Endothelial cell of umbilical vein (primary cell): Measurements from ENCODE around the gene SRSF6. TPM values are rescaled to one million over a fixed set of nuclear protein-coding genes. Genes with fewer than 3 reads are reported as not detected.

Experiments
- BruUV-seq: library from RNA; stranded (reverse); fragments of 400-500 nt; replicated peaks from 2 replicates; lab custom pipeline; 2021; lab: Mats Ljungman, UMichigan
- CTCF ChIA-PET: fragments of 300-600, 350-600 bp; sonication (Branson Sonifier 250); formaldehyde crosslinking; loops from one replicate; lab custom pipeline; 2021; ENCODE audit warnings: antibody characterized with exemption, inconsistent platforms; lab: Charles Lee
- POLR2A ChIA-PET: fragments of 300-600, 350-600 bp; sonication (Branson Sonifier 250); formaldehyde crosslinking; loops from one replicate; lab custom pipeline; 2021; ENCODE audit warnings: antibody characterized with exemption, inconsistent platforms; lab: Charles Lee
- DNase-seq: peaks from one replicate; pipeline ENCODE4 v3.0.0-alpha.2; 2011; ENCODE audit warnings: low read depth, low spot score
- FAIRE-seq: peaks from 2 replicates; lab custom pipeline; 2011; peaks lifted over from hg19 to GRCh38; lab: Jason Lieb, UNC
- H2AFZ ChIP-seq: 2 replicates; pipeline ENCODE4 v1.6.0; 2012; ENCODE audit warnings: low read depth, low read length, control low read depth, inconsistent platforms
- H3K27ac ChIP-seq: 2 replicates; pipeline ENCODE4 v1.5.1; 2011; ENCODE audit warnings: low read depth, mild to moderate bottlenecking, control low read depth, low read length, moderate library complexity; ENCODE audit not compliant: insufficient read depth
- H3K27me3 ChIP-seq, 2 experiments: 2 replicates each; pipeline versions ENCODE4 v1.6.0 to v1.6.1; 2011; ENCODE audit warnings: low read length in 2 of 2, mixed read lengths in 1 of 2; ENCODE audit not compliant: control insufficient read depth in 2 of 2, insufficient read depth in 2 of 2
- H3K36me3 ChIP-seq, 2 experiments: 2 replicates in 1 of 2; 3 replicates in 1 of 2; pipeline ENCODE4 v1.5.1; 2011; ENCODE audit warnings: low read length in 2 of 2, mild to moderate bottlenecking in 1 of 2, moderate library complexity in 1 of 2; ENCODE audit not compliant: control insufficient read depth in 2 of 2, insufficient read depth in 2 of 2; ENCODE audit errors: extremely low read depth in 1 of 2
- H3K4me1 ChIP-seq: 3 replicates; pipeline ENCODE4 v1.5.1; 2011; ENCODE audit warnings: mild to moderate bottlenecking, low read length; ENCODE audit not compliant: control insufficient read depth, insufficient read depth; ENCODE audit errors: extremely low read depth
- H3K4me2 ChIP-seq: 2 replicates; pipeline ENCODE4 v1.6.1; 2011; ENCODE audit warnings: low read length, control low read depth, mixed read lengths; ENCODE audit not compliant: insufficient read depth
- H3K4me3 ChIP-seq, 3 experiments: fragments of 200-600 bp in 1 of 3; sonication (generic), shearing (Covaris generic) in 1 of 3; replicated peaks in 1 of 3; 2 replicates each; pipeline ENCODE4 v1.5.1; 2011 to 2016; ENCODE audit warnings: control low read depth in 3 of 3, low read length in 3 of 3, mild to moderate bottlenecking in 2 of 3, inconsistent platforms in 1 of 3, low read depth in 1 of 3, moderate library complexity in 1 of 3; ENCODE audit not compliant: insufficient read depth in 1 of 3
- H3K79me2 ChIP-seq: 2 replicates; pipeline ENCODE4 v1.6.0; 2012; ENCODE audit warnings: low read length, inconsistent platforms; ENCODE audit not compliant: control insufficient read depth, insufficient read depth
- H3K9ac ChIP-seq: replicated peaks from 2 replicates; pipeline ENCODE3; 2011; ENCODE audit warnings: low read length, control low read depth; ENCODE audit not compliant: insufficient read depth; ENCODE audit errors: extremely low read depth
- H3K9me1 ChIP-seq: replicated peaks from 3 replicates; pipeline ENCODE4 v1.6.0; 2011; ENCODE audit warnings: mild to moderate bottlenecking, low read length; ENCODE audit not compliant: control insufficient read depth, insufficient read depth; ENCODE audit errors: extremely low read depth
- H3K9me3 ChIP-seq: replicated peaks from 2 replicates; pipeline ENCODE4 v1.5.1; 2012; ENCODE audit warnings: low read length, inconsistent platforms; ENCODE audit not compliant: control insufficient read depth, insufficient read depth
- H4K20me1 ChIP-seq: replicated peaks from 2 replicates; pipeline ENCODE3; 2011; ENCODE audit warnings: mild to moderate bottlenecking, low read length; ENCODE audit not compliant: control insufficient read depth, insufficient read depth; ENCODE audit errors: extremely low read depth
- CTCF ChIP-seq, 2 donors: IDR thresholded peaks; 1 replicate in 1 of 2; 2 replicates in 1 of 2; pipeline ENCODE4 v1.5.1; 2011; ENCODE audit warnings: low read length in 2 of 2, mild to moderate bottlenecking in 2 of 2, moderate library complexity in 2 of 2, control low read depth in 1 of 2, inconsistent platforms in 1 of 2, low read depth in 1 of 2; ENCODE audit not compliant: insufficient read depth in 1 of 2; ENCODE audit errors: extremely low read depth in 1 of 2
- EZH2 ChIP-seq: IDR thresholded peaks from 2 replicates; pipeline ENCODE4 v1.6.1; 2012; ENCODE audit warnings: borderline replicate concordance, low read depth, mild to moderate bottlenecking, moderate library complexity, low read length, inconsistent platforms; ENCODE audit not compliant: severe bottlenecking
- FOS ChIP-seq: IDR thresholded peaks from 2 replicates; pipeline ENCODE4 v1.6.1; 2011; ENCODE audit warnings: mild to moderate bottlenecking, low read length, moderate library complexity, borderline replicate concordance; ENCODE audit not compliant: insufficient read depth
- GATA2 ChIP-seq: IDR thresholded peaks from 2 replicates; pipeline ENCODE4 v1.7.0; 2011; ENCODE audit warnings: low read depth, mild to moderate bottlenecking, moderate library complexity, mixed read lengths, low read length; ENCODE audit not compliant: insufficient read length, insufficient read depth
- JUN ChIP-seq: IDR thresholded peaks from 2 replicates; pipeline ENCODE4 v1.6.1; 2011; ENCODE audit warnings: borderline replicate concordance, low read depth; ENCODE audit not compliant: insufficient read length, insufficient read depth
- MAX ChIP-seq: IDR thresholded peaks from 2 replicates; pipeline ENCODE4 v1.6.1; 2011; ENCODE audit not compliant: insufficient read depth, insufficient read length
- MYC ChIP-seq: IDR thresholded peaks from one replicate; pipeline ENCODE4 v1.6.1; 2011; ENCODE audit warnings: mild to moderate bottlenecking, low read depth, low read length
- POLR2A ChIP-seq: IDR thresholded peaks from 2 replicates; pipeline ENCODE4 v1.6.1; 2012; ENCODE audit warnings: low read depth, mild to moderate bottlenecking, control low read depth, low read length
- POLR2AphosphoS5 ChIP-seq: IDR thresholded peaks from 2 replicates; pipeline ENCODE4 v1.6.1; 2012; ENCODE audit warnings: low read depth, mild to moderate bottlenecking, control low read depth, low read length, moderate library complexity; ENCODE audit not compliant: insufficient read depth
- dilution Hi-C: fragments of 300-500 bp; cut with MboI; formaldehyde crosslinking; loops from one replicate; pipeline ENCODE4 v1.15.0; 2019; ENCODE audit warnings: low sequenced_read_pairs; ENCODE audit not compliant: extremely low pct_ligation_motif_present
- intact Hi-C: fragments of 100-400 bp; cut with micrococcal nuclease; formaldehyde crosslinking; loops from one replicate; pipeline ENCODE4 v1.10.0; 2022
- polyA plus RNA-seq, 4 experiments: library from polyadenylated mRNA; depleted of rRNA in 3 of 4; stranded (reverse) in 3 of 4; unstranded in 1 of 4; fragments of >200 nt; gene quantifications; 2 replicates each; pipeline versions ENCODE4 v1.2.1 to v1.2.3, GENCODE V29; 2011 to 2012; ENCODE audit warnings: missing spikeins in 1 of 4
- total RNA-seq: library from RNA; stranded (reverse); gene quantifications from 2 replicates; pipeline ENCODE4 v1.2.3, GENCODE V29; 2021

The SRSF6 gene
- total and polyA plus RNA-seq, 2 donors (not counting 3 experiments of a cell fraction or from before 2014, with no cell fraction given): 61.9 to 157 TPM

- Histone ChIP-seq H4K20me1 (no peaks in the 10 kb centered on the region), H3K36me3 (no peaks in the 10 kb centered on the region), H3K27me3 (no peaks in the 10 kb centered on the region), H3K4me2 (no peak overlapping the region), H3K4me1 (no peaks in the 10 kb centered on the region), H3K9ac (no peak overlapping the region), H3K4me3 (no peak overlapping the region), H3K9me3 (no peaks in the 10 kb centered on the region), H3K79me2 (no peaks in the 10 kb centered on the region), H3K9me1 (no peaks in the 10 kb centered on the region), H3K27ac (no peak overlapping the region), H2AFZ (no peak overlapping the region)
- FAIRE-seq (no peak), DNase-seq (no peak)
- CTCF ChIA-PET: interaction anchor here (1.5 kb wide), 1 partner anchor 25 kb away, joined by 3 read pairs; no protein-coding TSS in a partner anchor
- intact Hi-C loops: no loop called here
- BruUV-seq: no TSS peak
- POLR2A ChIA-PET: no interaction called here
- dilution Hi-C loops: no loop called here
- no peak for TF ChIP-seq MYC
- TF ChIP-seq MAX: no peak
- no peak for TF ChIP-seq GATA2
- TF ChIP-seq POLR2A: no peak
- no peak for TF ChIP-seq JUN
- TF ChIP-seq POLR2AphosphoS5: no peak
- TF ChIP-seq CTCF (IDR thresholded peaks at IDR 0.05; ENCODE audit: extremely low read depth in 1 of 2, insufficient read depth in 1 of 2, low read depth in 1 of 2, low read length in 2 of 2): no peak
- no peak for TF ChIP-seq FOS
- TF ChIP-seq EZH2: no peak
Measured at GRCh38 chr20:43434565-43434964, 23.1 kb upstream of the SRSF6 start.
